Activated CD8-positive, alpha-beta T cell treated with anti-CD3 and anti-CD28 coated beads for 36 hours (primary cell): ENCODE results near the gene MIA. TPM values are rescaled to one million over a fixed set of nuclear protein-coding genes. Genes with fewer than 3 reads are reported as not detected.
A peak's percentile ranks its signal among the peaks of the same experiment; 100 is the strongest.
"Not testable (repeated sequence)": the region's sequence is repeated elsewhere in the genome, so short reads cannot be mapped to it uniquely, and the experiment has no call there.

Experiments
- ATAC-seq: fragments of 200-7000 bp; cut with Tn5 transposase; one replicate; pipeline ENCODE4 v1.10.0; 2021; ENCODE audit warnings: mild to moderate bottlenecking, moderate library complexity
- CTCF ChIA-PET: fragments of 350-600 bp; sonication (Branson Sonifier 250); formaldehyde crosslinking; loops from one replicate; lab custom pipeline; 2021; ENCODE audit warnings: antibody characterized with exemption; lab: Charles Lee
- POLR2A ChIA-PET: fragments of 350-600 bp; sonication (Branson Sonifier 250); formaldehyde crosslinking; loops from one replicate; lab custom pipeline; 2021; ENCODE audit warnings: antibody characterized with exemption; lab: Charles Lee
- DNase-seq: peaks from one replicate; pipeline ENCODE4 v3.0.0-alpha.2; 2020
- H3K27ac Mint-ChIP-seq: one replicate; pipeline ENCODE4 v1.8.0; 2021; ENCODE audit warnings: mild to moderate bottlenecking, mixed read lengths
- H3K27me3 Mint-ChIP-seq: one replicate; pipeline ENCODE4 v1.8.0; 2021; ENCODE audit warnings: mixed read lengths
- H3K36me3 Mint-ChIP-seq: one replicate; pipeline ENCODE4 v1.8.0; 2021; ENCODE audit warnings: low read depth, mixed read lengths
- H3K4me1 Mint-ChIP-seq: one replicate; pipeline ENCODE4 v1.8.0; 2021; ENCODE audit warnings: low read depth, mixed read lengths
- H3K4me3 Mint-ChIP-seq: one replicate; pipeline ENCODE4 v1.8.0; 2021; ENCODE audit warnings: mild to moderate bottlenecking, moderate library complexity, mixed read lengths
- H3K9me3 Mint-ChIP-seq: one replicate; pipeline ENCODE4 v1.8.0; 2021; ENCODE audit warnings: mixed read lengths
- CTCF ChIP-seq: fragments of 200-600 bp; IDR thresholded peaks from one replicate; pipeline ENCODE4 v1.8.0; 2022; ENCODE audit warnings: antibody characterized with exemption, mild to moderate bottlenecking
- intact Hi-C: fragments of 100-400 bp; cut with micrococcal nuclease; formaldehyde crosslinking; loops from one replicate; pipeline ENCODE4 v1.10.0; 2022
- total RNA-seq, 2 experiments: library from RNA; stranded (reverse); gene quantifications; one replicate each; pipeline ENCODE4 v1.2.3, GENCODE V29; 2021

MIA gene
- total RNA-seq, 2 experiments from 2014 or later, result not detected

GRCh38 chr19:40810649-40811408 lies 35.5 kb downstream of the MIA start:
- peak; percentile 85 for ATAC-seq
- peaks cover 19% of the 10 kb centered on the region for H3K36me3 Mint-ChIP-seq
- DNase-seq, result peak; percentile 63
- CTCF ChIA-PET, intact Hi-C loops, H3K9me3 Mint-ChIP-seq, H3K27me3 Mint-ChIP-seq: not testable (repeated sequence)
- H3K27ac Mint-ChIP-seq, result peak overlapping the region; percentile 71
- POLR2A ChIA-PET, result interaction anchor here (1.3 kb wide), 1 partner anchor 61 kb away, joined by 4 read pairs; the partner anchor contains the start of gene ACTMAP
- peaks cover 40% of the 10 kb centered on the region for H3K4me1 Mint-ChIP-seq
- peak; percentile 13 for TF ChIP-seq CTCF
- peak overlapping the region; percentile 74 for H3K4me3 Mint-ChIP-seq

- ChIA-PET POLR2A (interaction anchor here (1.3 kb wide), 1 partner anchor 62 kb away, joined by 4 read pairs; the partner anchor contains the start of gene ACTMAP), CTCF (no interaction called here)
- DNase-seq (peak; percentile 45), ATAC-seq (no peak)
- intact Hi-C loops, result no loop called here
- Mint-ChIP-seq H3K36me3 (peaks cover 18% of the 10 kb centered on the region), H3K4me3 (peak overlapping the region; percentile 74), H3K27ac (peak overlapping the region; percentile 24), H3K4me1 (peaks cover 31% of the 10 kb centered on the region), H3K9me3 (no peaks in the 10 kb centered on the region), H3K27me3 (no peaks in the 10 kb centered on the region)
- no peak for TF ChIP-seq CTCF
Measured at GRCh38 chr19:40811478-40812341, 36.4 kb downstream of the MIA start.

- POLR2A ChIA-PET, intact Hi-C loops, H3K27ac Mint-ChIP-seq, H3K36me3 Mint-ChIP-seq, H3K27me3 Mint-ChIP-seq, CTCF ChIA-PET, DNase-seq, H3K9me3 Mint-ChIP-seq, ATAC-seq: not testable (repeated sequence)
- H3K4me1 Mint-ChIP-seq, result peaks cover 22% of the 10 kb centered on the region
- peak overlapping the region; percentile 74 for H3K4me3 Mint-ChIP-seq
Measured at GRCh38 chr19:40812571-40812970, 37.2 kb downstream of the MIA start.

- H3K4me1 Mint-ChIP-seq, result peaks cover 24% of the 10 kb centered on the region
- no peaks in the 10 kb centered on the region for H3K9me3 Mint-ChIP-seq
- POLR2A ChIA-PET, result no interaction called here
- no peak for ATAC-seq
- no peak overlapping the region for H3K27ac Mint-ChIP-seq
- H3K27me3 Mint-ChIP-seq, result no peaks in the 10 kb centered on the region
- intact Hi-C loops, result no loop called here
- CTCF ChIA-PET, result no interaction called here
- TF ChIP-seq CTCF, result no peak
- peaks cover 3% of the 10 kb centered on the region for H3K36me3 Mint-ChIP-seq
- no peak overlapping the region for H3K4me3 Mint-ChIP-seq
- no peak for DNase-seq
Measured at GRCh38 chr19:40813182-40813581, 37.9 kb downstream of the MIA start.

- POLR2A ChIA-PET, result no interaction called here
- Mint-ChIP-seq H3K27ac (no peak overlapping the region), H3K4me3 (no peak overlapping the region), H3K4me1 (peaks cover 33% of the 10 kb centered on the region), H3K9me3 (no peaks in the 10 kb centered on the region), H3K27me3 (no peaks in the 10 kb centered on the region), H3K36me3 (no peaks in the 10 kb centered on the region)
- CTCF ChIA-PET, result no interaction called here
- DNase-seq (no peak), ATAC-seq (no peak)
- intact Hi-C loops, result loop anchor here (5.0 kb wide), 1 partner anchor 153 kb away; no protein-coding TSS in a partner anchor
- TF ChIP-seq CTCF, result no peak
Measured at GRCh38 chr19:40815223-40815622, 39.9 kb downstream of the MIA start.
